PC-3 (cell line): ENCODE results near the gene AKAP13. TPM values are rescaled to one million over a fixed set of nuclear protein-coding genes. Genes with fewer than 3 reads are reported as not detected.

Source experiments
- ATAC-seq: fragments of 200-7000 bp; cut with Tn5 transposase; 2 replicates; pipeline ENCODE4 v1.9.1; 2020; ENCODE audit warnings: mild to moderate bottlenecking, moderate library complexity
- BruUV-seq: library from RNA; stranded (reverse); fragments of 400-500 nt; replicated peaks from 2 replicates; lab custom pipeline; 2021; lab: Mats Ljungman, UMichigan
- CTCF ChIA-PET: fragments of 300-600 bp; sonication (Branson Sonifier 250); formaldehyde crosslinking; loops from one replicate; lab custom pipeline; 2022; ENCODE audit warnings: antibody characterized with exemption; lab: Charles Lee
- POLR2A ChIA-PET: fragments of 300-600 bp; sonication (Branson Sonifier 250); formaldehyde crosslinking; loops from one replicate; lab custom pipeline; 2022; ENCODE audit warnings: antibody characterized with exemption; ENCODE audit not compliant: unreplicated experiment; lab: Charles Lee
- DNase-seq: peaks from one replicate; pipeline ENCODE4 v3.0.0-alpha.2; 2015
- H2AFZ ChIP-seq: fragments of 300-600 bp; sonication (generic); 2 replicates; pipeline ENCODE4 v1.6.0; 2016; ENCODE audit warnings: antibody characterized with exemption, low read length
- H3F3A ChIP-seq: fragments of 300-600 bp; sonication (generic); one replicate; pipeline ENCODE4 v1.6.0; 2017; ENCODE audit warnings: antibody characterized with exemption, low read length, control low read depth, mild to moderate bottlenecking; ENCODE audit not compliant: unreplicated experiment
- H3K27ac ChIP-seq: fragments of 300-600 bp; sonication (generic); 2 replicates; pipeline ENCODE4 v1.5.1; 2016; ENCODE audit warnings: mild to moderate bottlenecking, low read length
- H3K27me3 ChIP-seq: fragments of 300-600 bp; sonication (generic); 2 replicates; pipeline ENCODE4 v1.6.1; 2016; ENCODE audit warnings: low read length, mixed read lengths
- H3K36me3 ChIP-seq: fragments of 300-600 bp; sonication (generic); 2 replicates; pipeline ENCODE4 v1.6.1; 2016; ENCODE audit warnings: low read depth, mixed run types, low read length, mixed read lengths
- H3K4me1 ChIP-seq: fragments of 300-600 bp; sonication (generic); 2 replicates; pipeline ENCODE4 v1.5.1; 2016; ENCODE audit warnings: low read length; ENCODE audit not compliant: insufficient read depth
- H3K4me2 ChIP-seq: fragments of 300-600 bp; sonication (generic); 2 replicates; pipeline ENCODE4 v1.6.0; 2016; ENCODE audit warnings: low read length
- H3K4me3 ChIP-seq: fragments of 300-600 bp; sonication (generic); 2 replicates; pipeline ENCODE4 v1.5.1; 2016; ENCODE audit warnings: mild to moderate bottlenecking, low read length, mixed read lengths
- H3K79me2 ChIP-seq: fragments of 300-600 bp; sonication (generic); 2 replicates; pipeline ENCODE4 v1.6.1; 2017; ENCODE audit warnings: low read length, mixed read lengths
- H3K9ac ChIP-seq: fragments of 300-600 bp; sonication (generic); 2 replicates; pipeline ENCODE4 v1.6.0; 2016; ENCODE audit warnings: mild to moderate bottlenecking, low read length
- H3K9me2 ChIP-seq: fragments of 300-600 bp; sonication (generic); replicated peaks from 2 replicates; pipeline ENCODE4 v1.6.1; 2016; ENCODE audit warnings: mixed run types, low read length, mixed read lengths
- H3K9me3 ChIP-seq: fragments of 300-600 bp; sonication (generic); 2 replicates; pipeline ENCODE4 v1.6.1; 2016; ENCODE audit warnings: low read length, mixed read lengths
- H4K20me1 ChIP-seq: fragments of 300-600 bp; sonication (generic); 2 replicates; pipeline ENCODE4 v1.6.1; 2016; ENCODE audit warnings: low read length, mixed read lengths
- CTCF ChIP-seq: fragments of 300-600 bp; sonication (generic); conservative IDR thresholded peaks from 2 replicates; pipeline ENCODE4 v1.5.1; 2017; ENCODE audit warnings: antibody characterized with exemption, low read depth, mild to moderate bottlenecking, low read length
- EZH2 ChIP-seq: fragments of 300-600 bp; sonication (generic); IDR thresholded peaks from one replicate; pipeline ENCODE4 v1.6.1; 2017; ENCODE audit warnings: antibody characterized with exemption, mild to moderate bottlenecking, low read length; ENCODE audit not compliant: unreplicated experiment
- EZH2phosphoT487 ChIP-seq: fragments of 300-600 bp; sonication (generic); IDR thresholded peaks from 2 replicates; pipeline ENCODE4 v1.6.1; 2018; ENCODE audit warnings: mild to moderate bottlenecking, antibody characterized with exemption, low read length, borderline replicate concordance
- intact Hi-C: fragments of 100-400 bp; cut with micrococcal nuclease; formaldehyde crosslinking; loops from 2 replicates; pipeline ENCODE4 v1.9.0; 2023
- total RNA-seq: library from RNA; depleted of rRNA; stranded (reverse); fragments of >200 nt; gene quantifications from 2 replicates; pipeline ENCODE4 v1.2.3, GENCODE V29; 2014

The AKAP13 gene
- total RNA-seq, 1 experiment from 2014 or later = 36.8 TPM

DNA sequence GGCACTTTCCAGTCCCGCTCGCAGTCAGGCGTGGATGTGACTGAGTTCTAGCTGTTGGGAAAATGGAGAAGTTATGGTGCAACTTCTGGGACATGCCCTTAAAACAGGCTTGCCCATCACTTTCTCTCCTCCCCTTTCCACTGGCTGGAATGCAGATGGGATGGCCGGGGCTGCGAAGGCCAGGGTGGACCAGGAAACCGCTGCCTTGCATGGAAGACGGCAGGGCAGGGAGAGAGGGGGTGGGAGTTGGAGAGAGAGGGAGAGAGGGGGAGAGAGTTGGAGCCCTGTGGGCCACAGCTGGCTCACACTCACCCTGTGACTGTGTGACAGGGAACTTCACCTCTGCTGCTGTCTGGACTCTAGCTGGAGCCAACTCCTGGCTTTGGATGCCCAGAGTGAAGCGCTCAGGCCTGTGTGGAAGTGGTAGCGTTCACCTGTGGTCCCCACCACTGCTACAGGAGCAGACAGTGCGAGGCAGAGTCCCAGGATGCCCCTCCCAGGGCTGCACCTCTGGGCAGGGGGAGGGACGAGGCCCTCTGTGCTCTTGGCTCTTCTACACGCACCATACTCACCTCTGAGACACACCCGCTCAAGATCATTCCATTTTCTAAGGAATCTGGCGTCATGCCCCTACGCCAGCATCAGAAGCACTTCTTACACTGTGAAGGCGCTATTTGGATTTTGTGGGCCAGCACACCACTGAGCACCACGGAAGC is 377.7 kb downstream of the AKAP13 start:
- H3K9ac ChIP-seq = no peak overlapping the region
- no peaks in the 10 kb centered on the region for H3K9me2 ChIP-seq
- no peaks in the 10 kb centered on the region for H3F3A ChIP-seq
- H3K4me1 ChIP-seq = no peaks in the 10 kb centered on the region
- no peak overlapping the region for H3K4me2 ChIP-seq
- H3K79me2 ChIP-seq = no peaks in the 10 kb centered on the region
- ChIA-PET CTCF (no interaction called here), POLR2A (no interaction called here)
- no peaks in the 10 kb centered on the region for H4K20me1 ChIP-seq
- no peaks in the 10 kb centered on the region for H3K27me3 ChIP-seq
- BruUV-seq = no TSS peak
- H3K9me3 ChIP-seq = no peaks in the 10 kb centered on the region
- DNase-seq = no peak
- no peak overlapping the region for H2AFZ ChIP-seq
- no peak for ATAC-seq
- no peak overlapping the region for H3K4me3 ChIP-seq
- no peaks in the 10 kb centered on the region for H3K36me3 ChIP-seq
- TF ChIP-seq CTCF (no peak), EZH2phosphoT487 (no peak), EZH2 (no peak)
- intact Hi-C loops = no loop called here
- no peak overlapping the region for H3K27ac ChIP-seq

GRCh38 chr15:85758655-85758978 is 378.2 kb downstream of the AKAP13 start:
- no peaks in the 10 kb centered on the region for H3K4me1 ChIP-seq
- ChIA-PET CTCF (no interaction called here), POLR2A (interaction anchor here (0.6 kb wide), 1 partner anchor 66 kb away, joined by 3 read pairs; no protein-coding TSS in a partner anchor)
- no peak overlapping the region for H3K27ac ChIP-seq
- H3K79me2 ChIP-seq = no peaks in the 10 kb centered on the region
- H3K36me3 ChIP-seq = no peaks in the 10 kb centered on the region
- no peak overlapping the region for H2AFZ ChIP-seq
- no peak overlapping the region for H3K4me3 ChIP-seq
- no peaks in the 10 kb centered on the region for H3K9me3 ChIP-seq
- BruUV-seq = no TSS peak
- no peak overlapping the region for H3K9ac ChIP-seq
- no peak overlapping the region for H3K4me2 ChIP-seq
- no peaks in the 10 kb centered on the region for H3K27me3 ChIP-seq
- TF ChIP-seq CTCF (no peak), EZH2 (no peak), EZH2phosphoT487 (no peak)
- intact Hi-C loops = no loop called here
- ATAC-seq (no peak), DNase-seq (no peak)
- H4K20me1 ChIP-seq = no peaks in the 10 kb centered on the region
- no peaks in the 10 kb centered on the region for H3K9me2 ChIP-seq
- H3F3A ChIP-seq = no peaks in the 10 kb centered on the region

DNA sequence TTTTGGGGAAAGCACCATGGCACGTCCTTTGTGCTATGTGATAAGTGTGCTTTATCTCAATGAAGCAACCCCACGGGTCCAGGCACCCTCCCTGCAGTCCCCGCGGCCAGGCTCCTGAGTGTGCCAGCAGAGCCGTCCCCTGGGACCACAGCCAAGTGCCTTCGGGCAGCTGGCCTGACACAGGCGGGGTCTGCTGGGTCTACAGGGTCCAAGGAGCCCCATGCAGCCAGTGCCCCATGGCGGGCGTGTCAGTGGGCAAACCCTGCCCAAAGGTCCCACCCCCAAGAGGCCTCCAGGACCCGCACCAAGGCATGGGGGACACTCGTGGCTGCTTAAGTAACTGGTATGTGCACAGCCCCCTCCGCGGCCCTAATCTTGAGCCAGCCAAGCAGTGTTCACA is 379.0 kb downstream of the AKAP13 start:
- no peaks in the 10 kb centered on the region for H3K36me3 ChIP-seq
- H3K9ac ChIP-seq = no peak overlapping the region
- CTCF ChIA-PET = no interaction called here
- intact Hi-C loops = no loop called here
- no peaks in the 10 kb centered on the region for H3K79me2 ChIP-seq
- no peak overlapping the region for H3K4me2 ChIP-seq
- no peak for DNase-seq
- no peaks in the 10 kb centered on the region for H3K9me3 ChIP-seq
- H3K9me2 ChIP-seq = no peaks in the 10 kb centered on the region
- ATAC-seq = no peak
- no peak overlapping the region for H2AFZ ChIP-seq
- TF ChIP-seq EZH2 (no peak), EZH2phosphoT487 (no peak), CTCF (no peak)
- BruUV-seq = no TSS peak
- POLR2A ChIA-PET = no interaction called here
- H3K27ac ChIP-seq = no peak overlapping the region
- H4K20me1 ChIP-seq = no peaks in the 10 kb centered on the region
- H3F3A ChIP-seq = no peaks in the 10 kb centered on the region
- H3K27me3 ChIP-seq = no peaks in the 10 kb centered on the region
- H3K4me3 ChIP-seq = no peak overlapping the region
- H3K4me1 ChIP-seq = no peaks in the 10 kb centered on the region
